GM19452 (cell line): ENCODE results near the gene CFAP45.

Experiments
- ATAC-seq: cut with Tn5 transposase; IDR thresholded peaks from one replicate; pipeline ENCODE4 v1.9.1; 2021; ENCODE audit not compliant: unreplicated experiment

Gene CFAP45, protein sequence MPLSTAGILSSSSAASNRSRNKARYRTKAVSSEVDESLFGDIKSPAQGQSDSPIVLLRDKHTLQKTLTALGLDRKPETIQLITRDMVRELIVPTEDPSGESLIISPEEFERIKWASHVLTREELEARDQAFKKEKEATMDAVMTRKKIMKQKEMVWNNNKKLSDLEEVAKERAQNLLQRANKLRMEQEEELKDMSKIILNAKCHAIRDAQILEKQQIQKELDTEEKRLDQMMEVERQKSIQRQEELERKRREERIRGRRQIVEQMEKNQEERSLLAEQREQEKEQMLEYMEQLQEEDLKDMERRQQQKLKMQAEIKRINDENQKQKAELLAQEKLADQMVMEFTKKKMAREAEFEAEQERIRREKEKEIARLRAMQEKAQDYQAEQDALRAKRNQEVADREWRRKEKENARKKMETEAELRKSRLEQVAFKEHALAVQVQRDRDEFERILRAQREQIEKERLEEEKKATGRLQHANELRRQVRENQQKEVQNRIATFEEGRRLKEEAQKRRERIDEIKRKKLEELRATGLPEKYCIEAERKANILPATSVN

GRCh38 chr1:159900086-159900680, at the start of gene CFAP45:
Gene CFAP45 (minus strand): TSS chr1:159900165. CDS start chr1:159900098, 67 bp downstream.
- ATAC-seq = no peak

- ATAC-seq = no peak
Observed at GRCh38 chr1:159949123-159949522, 49.2 kb upstream of the CFAP45 start.

- ATAC-seq = no peak
Observed at GRCh38 chr1:159947942-159948341, 48.0 kb upstream of the CFAP45 start.

DNA sequence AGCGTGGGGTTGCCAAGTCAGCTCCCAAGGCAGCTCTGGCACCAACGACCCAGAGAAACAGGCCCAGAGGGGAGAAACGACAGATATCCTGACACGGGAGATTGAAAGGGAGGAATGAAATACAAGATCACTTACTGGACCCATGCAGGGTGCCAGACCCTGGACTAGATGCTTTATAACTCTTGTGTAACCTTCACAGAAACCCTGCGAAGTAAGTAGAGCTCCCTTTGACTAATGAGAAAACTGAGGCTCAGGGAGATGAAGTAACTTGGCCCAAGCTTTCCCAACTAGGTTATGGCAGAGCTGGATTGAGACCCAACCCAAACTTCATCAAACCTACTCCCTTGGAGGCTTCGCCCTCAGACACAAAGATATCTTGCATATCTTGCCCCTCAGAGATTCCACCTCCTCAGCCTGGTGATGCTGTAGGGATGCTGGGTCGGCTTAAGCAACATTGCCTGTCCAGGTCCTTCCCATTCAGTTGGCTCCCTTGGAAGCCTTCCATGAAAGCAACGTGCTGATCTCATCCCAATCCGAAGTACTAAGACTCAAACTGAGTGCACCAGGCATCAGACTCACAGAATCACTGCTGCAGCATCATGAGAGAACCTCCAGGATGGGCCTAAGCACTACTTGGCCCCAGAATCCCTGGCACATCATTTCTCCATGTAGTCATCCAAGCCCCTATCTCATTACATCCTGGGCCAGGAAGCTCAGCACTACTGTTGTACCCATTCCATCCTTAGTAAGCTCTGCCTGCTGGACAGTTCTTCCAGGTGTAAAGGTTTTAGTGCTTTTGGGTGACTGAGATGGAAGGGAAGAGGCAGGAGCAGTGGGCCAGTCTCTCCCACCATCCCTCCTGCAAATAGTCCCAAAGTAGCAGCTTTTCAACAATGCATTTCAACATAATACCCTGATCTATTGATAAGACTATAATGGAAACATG, 46.5 kb upstream of the CFAP45 start:
- no peak for ATAC-seq

GRCh38 chr1:159945483-159946241, 45.7 kb upstream of the CFAP45 start, which contains the start of gene IGSF9:
Gene IGSF9 (minus strand): TSS chr1:159945613. CDS start chr1:159943454, 2,159 bp downstream.
- no peak for ATAC-seq

- ATAC-seq = no peak
Observed at GRCh38 chr1:159944623-159945455, 44.9 kb upstream of the CFAP45 start.

DNA sequence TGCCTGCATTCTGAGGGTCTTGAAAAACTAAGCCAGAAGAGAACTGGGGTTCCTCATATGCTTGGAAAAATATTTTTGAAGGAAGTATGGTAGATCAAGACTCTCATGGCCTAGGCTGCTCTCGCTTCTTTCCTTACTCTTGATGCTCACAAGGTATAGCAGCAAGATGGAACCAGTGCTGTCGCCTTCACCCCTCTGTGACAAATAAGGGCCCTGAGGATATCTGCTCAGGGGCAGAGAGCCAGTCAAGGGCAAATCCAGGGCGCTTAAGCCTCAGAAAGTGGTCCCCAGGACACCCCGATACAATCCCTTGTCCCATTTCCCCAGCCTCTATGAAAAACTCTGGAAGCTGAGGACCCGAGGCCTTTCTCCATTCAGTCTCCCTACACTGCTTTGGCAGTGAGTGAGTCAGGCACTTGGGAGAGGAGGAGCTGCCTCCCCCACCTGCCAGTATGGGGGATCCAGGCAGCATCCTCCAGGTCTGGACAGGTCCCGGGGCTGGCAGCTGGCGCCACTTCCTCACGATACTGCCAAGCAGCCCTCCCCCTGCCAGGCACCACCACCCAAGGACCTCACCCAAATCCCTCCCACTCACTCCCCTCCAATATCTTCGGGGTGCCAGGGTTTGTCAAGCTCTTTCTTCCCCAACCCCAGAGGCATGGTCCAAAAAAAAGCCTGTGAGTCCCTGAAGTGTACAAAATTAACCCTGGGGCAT, 44.1 kb upstream of the CFAP45 start:
- no peak for ATAC-seq

DNA sequence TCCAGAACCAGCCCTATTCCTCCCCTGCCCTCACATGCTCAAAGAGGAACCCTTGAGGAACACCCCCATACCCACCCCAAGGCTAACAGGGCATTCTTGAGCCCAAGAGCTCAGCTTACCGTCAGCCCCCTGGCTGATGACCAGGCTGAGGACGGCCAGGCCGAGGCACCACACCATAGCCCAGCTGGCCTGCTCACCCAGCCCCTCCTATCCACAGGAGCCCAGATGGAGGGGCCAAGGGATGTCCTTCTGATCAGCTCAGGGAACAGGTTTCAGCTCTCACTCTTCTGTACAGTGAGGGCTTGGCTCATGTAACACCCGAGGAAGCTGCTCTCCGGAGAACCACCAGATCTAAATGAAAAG, 43.3 kb upstream of the CFAP45 start:
- ATAC-seq = no peak

- ATAC-seq = no peak
Observed at GRCh38 chr1:159942632-159943277, 42.8 kb upstream of the CFAP45 start.

GRCh38 chr1:159941591-159942560, 41.9 kb upstream of the CFAP45 start:
- no peak for ATAC-seq

DNA sequence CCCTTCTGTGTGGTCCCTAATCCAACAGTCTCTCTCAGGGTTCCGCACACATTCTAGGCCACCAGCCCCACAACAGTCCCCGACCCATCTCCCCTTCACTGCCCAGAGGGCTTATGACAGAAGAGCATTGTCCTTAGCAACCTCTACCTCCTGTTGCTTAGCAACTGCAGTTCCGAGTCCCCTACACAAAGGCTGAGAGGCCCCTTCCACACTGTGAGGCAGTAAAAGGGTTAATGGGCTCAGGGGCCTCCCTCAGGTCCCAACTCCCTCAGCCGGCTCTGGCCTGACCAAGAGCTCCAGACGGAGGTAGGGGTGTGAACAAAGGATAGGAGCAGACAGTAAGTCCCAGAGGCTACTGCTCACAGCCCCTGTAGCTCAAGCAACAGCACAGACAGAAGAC, 41.2 kb upstream of the CFAP45 start:
- ATAC-seq = no peak

- no peak for ATAC-seq
Observed at GRCh38 chr1:159940006-159940620, 40.1 kb upstream of the CFAP45 start.

DNA sequence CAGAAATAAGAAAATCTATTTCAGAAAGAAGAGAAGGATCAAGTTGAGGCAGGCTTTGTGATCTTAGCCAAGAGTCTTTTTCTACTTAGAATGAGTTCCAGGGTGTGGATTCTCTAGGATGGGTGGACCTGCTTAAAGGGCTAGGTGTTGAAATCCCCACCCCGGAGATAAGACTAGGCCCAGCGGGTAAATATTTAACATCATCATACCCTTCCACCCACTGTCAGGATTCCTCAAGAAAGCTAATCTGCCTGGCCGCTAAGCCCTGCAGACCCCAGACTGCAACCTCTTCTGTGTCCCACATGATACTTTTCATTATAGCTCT, 39.7 kb upstream of the CFAP45 start:
- no peak for ATAC-seq

GRCh38 chr1:159938905-159939677, 39.1 kb upstream of the CFAP45 start:
- ATAC-seq = no peak

GRCh38 chr1:159938211-159938852, 38.4 kb upstream of the CFAP45 start:
- ATAC-seq = no peak
